SU-DHL-6 (cell line): ENCODE data around the gene OTULIN.

ENCODE experiments used
- CTCF ChIP-seq: fragments of 200-600 bp; sonication (generic); IDR thresholded peaks from one replicate; pipeline ENCODE4 v1.5.1; 2017; ENCODE audit warnings: antibody characterized with exemption, mild to moderate bottlenecking, low read length, moderate library complexity; ENCODE audit not compliant: insufficient read depth, poor library complexity, severe bottlenecking
- EZH2phosphoT487 ChIP-seq: fragments of 200-600 bp; sonication (generic), shearing (Covaris generic); conservative IDR thresholded peaks from 2 replicates; pipeline ENCODE4 v1.6.1; 2018; ENCODE audit warnings: mild to moderate bottlenecking, antibody characterized with exemption, low read length, moderate library complexity, mixed read lengths

GRCh38 chr5:14678773-14679334 is 14.3 kb downstream of the OTULIN start:
- TF ChIP-seq CTCF (no peak), EZH2phosphoT487 (no peak)
